Endothelial cell of umbilical vein (primary cell): Measurements from ENCODE around the gene ADCYAP1. TPM values are rescaled to one million over a fixed set of nuclear protein-coding genes. Genes with fewer than 3 reads are reported as not detected.

Experiments used
- BruUV-seq: library from RNA; stranded (reverse); fragments of 400-500 nt; replicated peaks from 2 replicates; lab custom pipeline; 2021; lab: Mats Ljungman, UMichigan
- CTCF ChIA-PET: fragments of 300-600, 350-600 bp; sonication (Branson Sonifier 250); formaldehyde crosslinking; loops from one replicate; lab custom pipeline; 2021; ENCODE audit warnings: antibody characterized with exemption, inconsistent platforms; lab: Charles Lee
- POLR2A ChIA-PET: fragments of 300-600, 350-600 bp; sonication (Branson Sonifier 250); formaldehyde crosslinking; loops from one replicate; lab custom pipeline; 2021; ENCODE audit warnings: antibody characterized with exemption, inconsistent platforms; lab: Charles Lee
- DNase-seq: peaks from one replicate; pipeline ENCODE4 v3.0.0-alpha.2; 2011; ENCODE audit warnings: low read depth, low spot score
- FAIRE-seq: peaks from 2 replicates; lab custom pipeline; 2011; peaks lifted over from hg19 to GRCh38; lab: Jason Lieb, UNC
- H2AFZ ChIP-seq: 2 replicates; pipeline ENCODE4 v1.6.0; 2012; ENCODE audit warnings: low read depth, low read length, control low read depth, inconsistent platforms
- H3K27ac ChIP-seq: 2 replicates; pipeline ENCODE4 v1.5.1; 2011; ENCODE audit warnings: low read depth, mild to moderate bottlenecking, control low read depth, low read length, moderate library complexity; ENCODE audit not compliant: insufficient read depth
- H3K27me3 ChIP-seq, 2 experiments: 2 replicates each; pipeline versions ENCODE4 v1.6.0 to v1.6.1; 2011; ENCODE audit warnings: low read length in 2 of 2, mixed read lengths in 1 of 2; ENCODE audit not compliant: control insufficient read depth in 2 of 2, insufficient read depth in 2 of 2
- H3K36me3 ChIP-seq, 2 experiments: 2 replicates in 1 of 2; 3 replicates in 1 of 2; pipeline ENCODE4 v1.5.1; 2011; ENCODE audit warnings: low read length in 2 of 2, mild to moderate bottlenecking in 1 of 2, moderate library complexity in 1 of 2; ENCODE audit not compliant: control insufficient read depth in 2 of 2, insufficient read depth in 2 of 2; ENCODE audit errors: extremely low read depth in 1 of 2
- H3K4me1 ChIP-seq: 3 replicates; pipeline ENCODE4 v1.5.1; 2011; ENCODE audit warnings: mild to moderate bottlenecking, low read length; ENCODE audit not compliant: control insufficient read depth, insufficient read depth; ENCODE audit errors: extremely low read depth
- H3K4me2 ChIP-seq: 2 replicates; pipeline ENCODE4 v1.6.1; 2011; ENCODE audit warnings: low read length, control low read depth, mixed read lengths; ENCODE audit not compliant: insufficient read depth
- H3K4me3 ChIP-seq, 3 experiments: fragments of 200-600 bp in 1 of 3; sonication (generic), shearing (Covaris generic) in 1 of 3; replicated peaks in 1 of 3; 2 replicates each; pipeline ENCODE4 v1.5.1; 2011 to 2016; ENCODE audit warnings: control low read depth in 3 of 3, low read length in 3 of 3, mild to moderate bottlenecking in 2 of 3, inconsistent platforms in 1 of 3, low read depth in 1 of 3, moderate library complexity in 1 of 3; ENCODE audit not compliant: insufficient read depth in 1 of 3
- H3K79me2 ChIP-seq: 2 replicates; pipeline ENCODE4 v1.6.0; 2012; ENCODE audit warnings: low read length, inconsistent platforms; ENCODE audit not compliant: control insufficient read depth, insufficient read depth
- H3K9ac ChIP-seq: replicated peaks from 2 replicates; pipeline ENCODE3; 2011; ENCODE audit warnings: low read length, control low read depth; ENCODE audit not compliant: insufficient read depth; ENCODE audit errors: extremely low read depth
- H3K9me1 ChIP-seq: replicated peaks from 3 replicates; pipeline ENCODE4 v1.6.0; 2011; ENCODE audit warnings: mild to moderate bottlenecking, low read length; ENCODE audit not compliant: control insufficient read depth, insufficient read depth; ENCODE audit errors: extremely low read depth
- H3K9me3 ChIP-seq: replicated peaks from 2 replicates; pipeline ENCODE4 v1.5.1; 2012; ENCODE audit warnings: low read length, inconsistent platforms; ENCODE audit not compliant: control insufficient read depth, insufficient read depth
- H4K20me1 ChIP-seq: replicated peaks from 2 replicates; pipeline ENCODE3; 2011; ENCODE audit warnings: mild to moderate bottlenecking, low read length; ENCODE audit not compliant: control insufficient read depth, insufficient read depth; ENCODE audit errors: extremely low read depth
- CTCF ChIP-seq, 2 donors: IDR thresholded peaks; 1 replicate in 1 of 2; 2 replicates in 1 of 2; pipeline ENCODE4 v1.5.1; 2011; ENCODE audit warnings: low read length in 2 of 2, mild to moderate bottlenecking in 2 of 2, moderate library complexity in 2 of 2, control low read depth in 1 of 2, inconsistent platforms in 1 of 2, low read depth in 1 of 2; ENCODE audit not compliant: insufficient read depth in 1 of 2; ENCODE audit errors: extremely low read depth in 1 of 2
- EZH2 ChIP-seq: IDR thresholded peaks from 2 replicates; pipeline ENCODE4 v1.6.1; 2012; ENCODE audit warnings: borderline replicate concordance, low read depth, mild to moderate bottlenecking, moderate library complexity, low read length, inconsistent platforms; ENCODE audit not compliant: severe bottlenecking
- FOS ChIP-seq: IDR thresholded peaks from 2 replicates; pipeline ENCODE4 v1.6.1; 2011; ENCODE audit warnings: mild to moderate bottlenecking, low read length, moderate library complexity, borderline replicate concordance; ENCODE audit not compliant: insufficient read depth
- GATA2 ChIP-seq: IDR thresholded peaks from 2 replicates; pipeline ENCODE4 v1.7.0; 2011; ENCODE audit warnings: low read depth, mild to moderate bottlenecking, moderate library complexity, mixed read lengths, low read length; ENCODE audit not compliant: insufficient read length, insufficient read depth
- JUN ChIP-seq: IDR thresholded peaks from 2 replicates; pipeline ENCODE4 v1.6.1; 2011; ENCODE audit warnings: borderline replicate concordance, low read depth; ENCODE audit not compliant: insufficient read length, insufficient read depth
- MYC ChIP-seq: IDR thresholded peaks from one replicate; pipeline ENCODE4 v1.6.1; 2011; ENCODE audit warnings: mild to moderate bottlenecking, low read depth, low read length
- POLR2A ChIP-seq: IDR thresholded peaks from 2 replicates; pipeline ENCODE4 v1.6.1; 2012; ENCODE audit warnings: low read depth, mild to moderate bottlenecking, control low read depth, low read length
- POLR2AphosphoS5 ChIP-seq: IDR thresholded peaks from 2 replicates; pipeline ENCODE4 v1.6.1; 2012; ENCODE audit warnings: low read depth, mild to moderate bottlenecking, control low read depth, low read length, moderate library complexity; ENCODE audit not compliant: insufficient read depth
- dilution Hi-C: fragments of 300-500 bp; cut with MboI; formaldehyde crosslinking; loops from one replicate; pipeline ENCODE4 v1.15.0; 2019; ENCODE audit warnings: low sequenced_read_pairs; ENCODE audit not compliant: extremely low pct_ligation_motif_present
- intact Hi-C: fragments of 100-400 bp; cut with micrococcal nuclease; formaldehyde crosslinking; loops from one replicate; pipeline ENCODE4 v1.10.0; 2022
- polyA plus RNA-seq, 4 experiments: library from polyadenylated mRNA; depleted of rRNA in 3 of 4; stranded (reverse) in 3 of 4; unstranded in 1 of 4; fragments of >200 nt; gene quantifications; 2 replicates each; pipeline versions ENCODE4 v1.2.1 to v1.2.3, GENCODE V29; 2011 to 2012; ENCODE audit warnings: missing spikeins in 1 of 4
- total RNA-seq: library from RNA; stranded (reverse); gene quantifications from 2 replicates; pipeline ENCODE4 v1.2.3, GENCODE V29; 2021
- TF ChIP-seq, protein P1 (sequence below): IDR thresholded peaks from 2 replicates; pipeline ENCODE4 v1.6.1; 2011; ENCODE audit not compliant: insufficient read depth, insufficient read length

ADCYAP1 gene
- total and polyA plus RNA-seq, 2 donors (not counting 3 experiments of a cell fraction or from before 2014, with no cell fraction given) = not detected

GRCh38 chr18:924987-925386 is 20.3 kb downstream of the ADCYAP1 start:
- CTCF ChIA-PET = no interaction called here
- H3K4me3 ChIP-seq = no peak overlapping the region

More at GRCh38 chr18:924987-925386, 20.3 kb downstream of the ADCYAP1 start:
- Histone ChIP-seq H3K36me3 (no peaks in the 10 kb centered on the region), H3K4me1 (no peaks in the 10 kb centered on the region), H3K27ac (no peak overlapping the region), H3K9ac (no peak overlapping the region), H3K9me1 (no peaks in the 10 kb centered on the region), H3K79me2 (no peaks in the 10 kb centered on the region), H3K9me3 (no peaks in the 10 kb centered on the region), H3K4me2 (no peak overlapping the region), H4K20me1 (no peaks in the 10 kb centered on the region), H3K27me3 (no peaks in the 10 kb centered on the region), H2AFZ (no peak overlapping the region)
- dilution Hi-C loops = no loop called here
- TF ChIP-seq JUN = no peak
- no peak for TF ChIP-seq FOS
- TF ChIP-seq POLR2AphosphoS5 = no peak
- TF ChIP-seq POLR2A = no peak
- TF ChIP-seq, protein P1, sequence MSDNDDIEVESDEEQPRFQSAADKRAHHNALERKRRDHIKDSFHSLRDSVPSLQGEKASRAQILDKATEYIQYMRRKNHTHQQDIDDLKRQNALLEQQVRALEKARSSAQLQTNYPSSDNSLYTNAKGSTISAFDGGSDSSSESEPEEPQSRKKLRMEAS = no peak
- TF ChIP-seq GATA2 = no peak
- no peak for TF ChIP-seq MYC
- TF ChIP-seq CTCF (IDR thresholded peaks at IDR 0.05; ENCODE audit: extremely low read depth in 1 of 2, insufficient read depth in 1 of 2, low read depth in 1 of 2, low read length in 2 of 2) = no peak
- no peak for TF ChIP-seq EZH2
- DNase-seq = no peak
- intact Hi-C loops = no loop called here
- POLR2A ChIA-PET = no interaction called here
- no peak for FAIRE-seq
- no TSS peak for BruUV-seq
